ENCODE results near the gene SORBS1.
A peak's percentile ranks its signal among the peaks of the same experiment; 100 is the strongest.

SORBS1 gene

GRCh38 chr10:95306851-95307250 lies 254.3 kb downstream of the SORBS1 start:
- H2BK15ac ChIP-seq (replicated peaks; ENCODE audit: low read depth) = no peak overlapping the region
- no peak for DNase-seq
- H2AK5ac ChIP-seq (ENCODE audit: low read length) = no peak overlapping the region
- no peak overlapping the region for H3K56ac ChIP-seq (ENCODE audit: low read length)
- H3K18ac ChIP-seq (ENCODE audit: low read length) = peak overlapping the region; percentile 80
- H3K4me3 ChIP-seq (ENCODE audit: low read length) = no peak overlapping the region
- H3K36me3 ChIP-seq (ENCODE audit: control insufficient read depth, insufficient read depth, low read length) = no peaks in the 10 kb centered on the region
- no peaks in the 10 kb centered on the region for H3K27me3 ChIP-seq (ENCODE audit: insufficient read depth, low read length, poor library complexity)
- H3K79me1 ChIP-seq (ENCODE audit: low read length) = no peaks in the 10 kb centered on the region
- H2BK5ac ChIP-seq (ENCODE audit: low read length) = no peak overlapping the region
- no peak overlapping the region for H3K4ac ChIP-seq (ENCODE audit: low read depth, low read length)
- no peak overlapping the region for H3K23ac ChIP-seq (ENCODE audit: low read length)
- H4K8ac ChIP-seq (ENCODE audit: low read depth, low read length) = no peak overlapping the region
- no peak overlapping the region for H3K4me2 ChIP-seq (ENCODE audit: low read length)
- no peak overlapping the region for H3K9ac ChIP-seq (ENCODE audit: low read length)
- H3K79me2 ChIP-seq (ENCODE audit: control insufficient read depth, insufficient read depth, low read length) = no peaks in the 10 kb centered on the region
- peak overlapping the region; percentile 6 for H2BK120ac ChIP-seq (ENCODE audit: low read depth, low read length)
- no peak overlapping the region for H3K27ac ChIP-seq (ENCODE audit: low read depth, low read length)
- H4K5ac ChIP-seq (ENCODE audit: low read length) = no peak overlapping the region
- WGBS (ENCODE audit: extremely low coverage, insufficient coverage, low lambda C conversion rate) = no CpG with 5 or more reads among the region's 1 CpG
- H3K4me1 ChIP-seq (ENCODE audit: control insufficient read depth, low read depth, low read length) = peaks cover 19% of the 10 kb centered on the region

DNA sequence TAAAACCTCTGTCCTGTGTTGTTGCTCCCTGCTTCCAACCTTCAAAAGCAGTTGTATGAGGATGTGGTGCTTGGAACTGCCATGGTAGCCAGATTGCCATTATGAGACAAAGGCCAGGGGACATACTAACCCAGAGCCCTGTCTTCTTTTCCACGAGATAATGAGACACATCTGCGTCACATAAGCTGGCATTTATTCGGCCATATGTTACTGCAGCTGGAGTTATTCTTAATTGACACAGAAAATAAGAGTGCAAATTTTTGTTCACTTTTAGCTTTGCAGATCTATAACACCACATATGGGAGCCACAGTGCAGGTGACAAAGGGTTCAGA lies 254.9 kb downstream of the SORBS1 start:
- no peak overlapping the region for H2BK15ac ChIP-seq (replicated peaks; ENCODE audit: low read depth)
- no peaks in the 10 kb centered on the region for H3K36me3 ChIP-seq (ENCODE audit: control insufficient read depth, insufficient read depth, low read length)
- no peak overlapping the region for H3K56ac ChIP-seq (ENCODE audit: low read length)
- H3K4me1 ChIP-seq (ENCODE audit: control insufficient read depth, low read depth, low read length) = peaks cover 19% of the 10 kb centered on the region
- no peak overlapping the region for H2AK5ac ChIP-seq (ENCODE audit: low read length)
- no peak overlapping the region for H2BK120ac ChIP-seq (ENCODE audit: low read depth, low read length)
- H2BK5ac ChIP-seq (ENCODE audit: low read length) = no peak overlapping the region
- H3K4me2 ChIP-seq (ENCODE audit: low read length) = no peak overlapping the region
- H3K4me3 ChIP-seq (ENCODE audit: low read length) = no peak overlapping the region
- no CpG with 5 or more reads among the region's 3 CpGs for WGBS (ENCODE audit: extremely low coverage, insufficient coverage, low lambda C conversion rate)
- no peak for DNase-seq
- no peak overlapping the region for H4K5ac ChIP-seq (ENCODE audit: low read length)
- H3K27me3 ChIP-seq (ENCODE audit: insufficient read depth, low read length, poor library complexity) = no peaks in the 10 kb centered on the region
- H3K27ac ChIP-seq (ENCODE audit: low read depth, low read length) = peak overlapping the region; percentile 25
- no peaks in the 10 kb centered on the region for H3K79me2 ChIP-seq (ENCODE audit: control insufficient read depth, insufficient read depth, low read length)
- H3K4ac ChIP-seq (ENCODE audit: low read depth, low read length) = no peak overlapping the region
- no peak overlapping the region for H4K8ac ChIP-seq (ENCODE audit: low read depth, low read length)
- no peak overlapping the region for H3K9ac ChIP-seq (ENCODE audit: low read length)
- no peaks in the 10 kb centered on the region for H3K79me1 ChIP-seq (ENCODE audit: low read length)
- H3K23ac ChIP-seq (ENCODE audit: low read length) = no peak overlapping the region
- H3K18ac ChIP-seq (ENCODE audit: low read length) = no peak overlapping the region

GRCh38 chr10:95305606-95306317 lies 255.4 kb downstream of the SORBS1 start:
- H2BK15ac ChIP-seq (replicated peaks; ENCODE audit: low read depth) = no peak overlapping the region
- H3K18ac ChIP-seq (ENCODE audit: low read length) = no peak overlapping the region
- no peak overlapping the region for H2BK120ac ChIP-seq (ENCODE audit: low read depth, low read length)
- no CpG with 5 or more reads among the region's 10 CpGs for WGBS (ENCODE audit: extremely low coverage, insufficient coverage, low lambda C conversion rate)
- H3K36me3 ChIP-seq (ENCODE audit: control insufficient read depth, insufficient read depth, low read length) = no peaks in the 10 kb centered on the region
- H2AK5ac ChIP-seq (ENCODE audit: low read length) = no peak overlapping the region
- H3K79me1 ChIP-seq (ENCODE audit: low read length) = no peaks in the 10 kb centered on the region
- H3K27me3 ChIP-seq (ENCODE audit: insufficient read depth, low read length, poor library complexity) = no peaks in the 10 kb centered on the region
- H3K4me2 ChIP-seq (ENCODE audit: low read length) = no peak overlapping the region
- H3K79me2 ChIP-seq (ENCODE audit: control insufficient read depth, insufficient read depth, low read length) = no peaks in the 10 kb centered on the region
- no peak overlapping the region for H3K4me3 ChIP-seq (ENCODE audit: low read length)
- no peak overlapping the region for H4K5ac ChIP-seq (ENCODE audit: low read length)
- H3K23ac ChIP-seq (ENCODE audit: low read length) = no peak overlapping the region
- H3K4me1 ChIP-seq (ENCODE audit: control insufficient read depth, low read depth, low read length) = peaks cover 18% of the 10 kb centered on the region
- H3K4ac ChIP-seq (ENCODE audit: low read depth, low read length) = no peak overlapping the region
- peak; percentile 77 for DNase-seq
- H3K9ac ChIP-seq (ENCODE audit: low read length) = no peak overlapping the region
- no peak overlapping the region for H3K56ac ChIP-seq (ENCODE audit: low read length)
- no peak overlapping the region for H2BK5ac ChIP-seq (ENCODE audit: low read length)
- H3K27ac ChIP-seq (ENCODE audit: low read depth, low read length) = peak overlapping the region; percentile 25
- H4K8ac ChIP-seq (ENCODE audit: low read depth, low read length) = no peak overlapping the region

- DNase-seq = no peak
- Histone ChIP-seq H2BK120ac (ENCODE audit: low read depth, low read length) (peak overlapping the region; percentile 98), H2BK5ac (ENCODE audit: low read length) (no peak overlapping the region), H3K4me2 (ENCODE audit: low read length) (no peak overlapping the region), H2BK15ac (replicated peaks; ENCODE audit: low read depth) (no peak overlapping the region), H3K27ac (ENCODE audit: low read depth, low read length) (no peak overlapping the region), H2AK5ac (ENCODE audit: low read length) (no peak overlapping the region), H3K79me1 (ENCODE audit: low read length) (no peaks in the 10 kb centered on the region), H3K18ac (ENCODE audit: low read length) (peak overlapping the region; percentile 63), H4K5ac (ENCODE audit: low read length) (no peak overlapping the region), H3K4ac (ENCODE audit: low read depth, low read length) (no peak overlapping the region), H3K36me3 (ENCODE audit: control insufficient read depth, insufficient read depth, low read length) (no peaks in the 10 kb centered on the region), H4K8ac (ENCODE audit: low read depth, low read length) (no peak overlapping the region), H3K9ac (ENCODE audit: low read length) (no peak overlapping the region), H3K79me2 (ENCODE audit: control insufficient read depth, insufficient read depth, low read length) (no peaks in the 10 kb centered on the region), H3K56ac (ENCODE audit: low read length) (no peak overlapping the region), H3K27me3 (ENCODE audit: insufficient read depth, low read length, poor library complexity) (no peaks in the 10 kb centered on the region), H3K4me1 (ENCODE audit: control insufficient read depth, low read depth, low read length) (peaks cover 12% of the 10 kb centered on the region), H3K23ac (ENCODE audit: low read length) (no peak overlapping the region), H3K4me3 (ENCODE audit: low read length) (no peak overlapping the region)
- no CpG with 5 or more reads among the region's 2 CpGs for WGBS (ENCODE audit: extremely low coverage, insufficient coverage, low lambda C conversion rate)
These were observed 256.2 kb downstream of the SORBS1 start for GRCh38 chr10:95304976-95305375.

DNA sequence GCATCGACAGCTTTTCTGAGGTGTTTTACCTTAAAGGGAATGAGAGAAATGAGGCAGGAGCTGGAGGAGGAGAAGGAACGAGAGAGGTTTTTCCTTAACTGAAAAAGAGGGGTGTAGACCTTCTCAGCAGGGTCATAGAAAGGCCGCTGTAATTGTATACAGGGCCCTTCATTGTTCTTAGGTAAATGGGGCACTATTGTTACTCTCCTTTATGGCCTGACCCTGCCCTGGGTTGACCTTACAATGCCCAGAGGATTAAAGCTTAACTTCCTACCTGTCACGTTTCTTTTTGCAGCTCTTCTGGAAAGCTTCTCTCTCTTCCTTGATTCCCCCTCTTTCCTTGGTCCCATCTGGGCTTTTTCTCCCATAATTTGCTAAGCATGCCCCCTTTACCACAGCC lies 256.7 kb downstream of the SORBS1 start:
- Histone ChIP-seq H2AK5ac (ENCODE audit: low read length) (no peak overlapping the region), H3K79me2 (ENCODE audit: control insufficient read depth, insufficient read depth, low read length) (no peaks in the 10 kb centered on the region), H3K27ac (ENCODE audit: low read depth, low read length) (no peak overlapping the region), H3K4ac (ENCODE audit: low read depth, low read length) (no peak overlapping the region), H2BK15ac (replicated peaks; ENCODE audit: low read depth) (no peak overlapping the region), H3K79me1 (ENCODE audit: low read length) (no peaks in the 10 kb centered on the region), H3K23ac (ENCODE audit: low read length) (no peak overlapping the region), H3K56ac (ENCODE audit: low read length) (no peak overlapping the region), H3K4me1 (ENCODE audit: control insufficient read depth, low read depth, low read length) (peaks cover 10% of the 10 kb centered on the region), H4K5ac (ENCODE audit: low read length) (no peak overlapping the region), H2BK5ac (ENCODE audit: low read length) (no peak overlapping the region), H4K8ac (ENCODE audit: low read depth, low read length) (no peak overlapping the region), H3K9ac (ENCODE audit: low read length) (no peak overlapping the region), H3K27me3 (ENCODE audit: insufficient read depth, low read length, poor library complexity) (no peaks in the 10 kb centered on the region), H3K4me2 (ENCODE audit: low read length) (no peak overlapping the region), H2BK120ac (ENCODE audit: low read depth, low read length) (peak overlapping the region; percentile 98), H3K18ac (ENCODE audit: low read length) (peak overlapping the region; percentile 63), H3K4me3 (ENCODE audit: low read length) (no peak overlapping the region), H3K36me3 (ENCODE audit: control insufficient read depth, insufficient read depth, low read length) (no peaks in the 10 kb centered on the region)
- DNase-seq = no peak
- WGBS (ENCODE audit: extremely low coverage, insufficient coverage, low lambda C conversion rate) = no CpG with 5 or more reads among the region's 4 CpGs

- H3K27ac ChIP-seq (ENCODE audit: low read depth, low read length) = no peak overlapping the region
- no peaks in the 10 kb centered on the region for H3K79me2 ChIP-seq (ENCODE audit: control insufficient read depth, insufficient read depth, low read length)
- no peak overlapping the region for H3K18ac ChIP-seq (ENCODE audit: low read length)
- H3K4me2 ChIP-seq (ENCODE audit: low read length) = no peak overlapping the region
- peak overlapping the region; percentile 25 for H3K56ac ChIP-seq (ENCODE audit: low read length)
- no peak overlapping the region for H2BK15ac ChIP-seq (replicated peaks; ENCODE audit: low read depth)
- no peak overlapping the region for H3K4me3 ChIP-seq (ENCODE audit: low read length)
- no peaks in the 10 kb centered on the region for H3K36me3 ChIP-seq (ENCODE audit: control insufficient read depth, insufficient read depth, low read length)
- no peak overlapping the region for H3K9ac ChIP-seq (ENCODE audit: low read length)
- no CpG with 5 or more reads among the region's 1 CpG for WGBS (ENCODE audit: extremely low coverage, insufficient coverage, low lambda C conversion rate)
- H4K5ac ChIP-seq (ENCODE audit: low read length) = no peak overlapping the region
- peak overlapping the region; percentile 67 for H2AK5ac ChIP-seq (ENCODE audit: low read length)
- H4K8ac ChIP-seq (ENCODE audit: low read depth, low read length) = no peak overlapping the region
- H3K27me3 ChIP-seq (ENCODE audit: insufficient read depth, low read length, poor library complexity) = no peaks in the 10 kb centered on the region
- no peak overlapping the region for H3K23ac ChIP-seq (ENCODE audit: low read length)
- no peak overlapping the region for H2BK5ac ChIP-seq (ENCODE audit: low read length)
- H2BK120ac ChIP-seq (ENCODE audit: low read depth, low read length) = no peak overlapping the region
- no peaks in the 10 kb centered on the region for H3K79me1 ChIP-seq (ENCODE audit: low read length)
- peaks cover 8% of the 10 kb centered on the region for H3K4me1 ChIP-seq (ENCODE audit: control insufficient read depth, low read depth, low read length)
- DNase-seq = no peak
- no peak overlapping the region for H3K4ac ChIP-seq (ENCODE audit: low read depth, low read length)
These were observed 257.2 kb downstream of the SORBS1 start for GRCh38 chr10:95303950-95304349.

All from mesendoderm (in vitro differentiated cells).